Subcutaneous adipose tissue (tissue), 4 donors: Measurements from ENCODE around the gene TNK2. TPM values are rescaled to one million over a fixed set of nuclear protein-coding genes. Genes with fewer than 3 reads are reported as not detected.

Experiments
- total RNA-seq, 4 donors: library from RNA; depleted of rRNA; stranded (reverse); fragments of >200 nt; gene quantifications; one replicate each; pipeline ENCODE4 v1.1.0, GENCODE V29; 2016
- TF ChIP-seq, protein P1 (sequence below): fragments of 450-650 bp; IDR thresholded peaks from one replicate; pipeline ENCODE4 v1.5.1; 2016; ENCODE audit warnings: low read depth, mild to moderate bottlenecking, control low read depth, antibody characterized with exemption, moderate library complexity

TNK2 gene
- total RNA-seq, 4 donors from 2014 or later: 9.9 to 78.2 (median 16.8) TPM

DNA sequence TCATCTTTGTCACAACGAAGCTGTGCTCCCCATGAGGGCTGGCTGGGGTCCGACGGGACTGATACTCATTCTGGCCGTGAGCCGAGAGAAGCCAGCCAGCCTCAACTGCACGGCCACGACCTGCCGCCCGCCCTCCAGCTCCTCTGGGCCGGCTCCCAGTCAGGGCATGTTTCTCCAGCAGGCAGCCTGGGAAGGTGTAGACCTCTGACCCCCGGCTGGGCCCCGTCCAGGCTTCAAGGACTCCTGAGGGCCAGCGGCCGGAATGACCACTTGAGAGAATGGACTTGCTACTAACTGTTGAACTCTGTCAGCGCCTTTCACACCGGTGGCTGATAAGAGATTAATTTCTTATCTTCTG, 78.5 kb downstream of the TNK2 start:
- TF ChIP-seq, protein P1, sequence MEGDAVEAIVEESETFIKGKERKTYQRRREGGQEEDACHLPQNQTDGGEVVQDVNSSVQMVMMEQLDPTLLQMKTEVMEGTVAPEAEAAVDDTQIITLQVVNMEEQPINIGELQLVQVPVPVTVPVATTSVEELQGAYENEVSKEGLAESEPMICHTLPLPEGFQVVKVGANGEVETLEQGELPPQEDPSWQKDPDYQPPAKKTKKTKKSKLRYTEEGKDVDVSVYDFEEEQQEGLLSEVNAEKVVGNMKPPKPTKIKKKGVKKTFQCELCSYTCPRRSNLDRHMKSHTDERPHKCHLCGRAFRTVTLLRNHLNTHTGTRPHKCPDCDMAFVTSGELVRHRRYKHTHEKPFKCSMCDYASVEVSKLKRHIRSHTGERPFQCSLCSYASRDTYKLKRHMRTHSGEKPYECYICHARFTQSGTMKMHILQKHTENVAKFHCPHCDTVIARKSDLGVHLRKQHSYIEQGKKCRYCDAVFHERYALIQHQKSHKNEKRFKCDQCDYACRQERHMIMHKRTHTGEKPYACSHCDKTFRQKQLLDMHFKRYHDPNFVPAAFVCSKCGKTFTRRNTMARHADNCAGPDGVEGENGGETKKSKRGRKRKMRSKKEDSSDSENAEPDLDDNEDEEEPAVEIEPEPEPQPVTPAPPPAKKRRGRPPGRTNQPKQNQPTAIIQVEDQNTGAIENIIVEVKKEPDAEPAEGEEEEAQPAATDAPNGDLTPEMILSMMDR: no peak

- TF ChIP-seq, protein P1: no peak
Observed at GRCh38 chr3:195828762-195829161, 79.6 kb downstream of the TNK2 start.

DNA sequence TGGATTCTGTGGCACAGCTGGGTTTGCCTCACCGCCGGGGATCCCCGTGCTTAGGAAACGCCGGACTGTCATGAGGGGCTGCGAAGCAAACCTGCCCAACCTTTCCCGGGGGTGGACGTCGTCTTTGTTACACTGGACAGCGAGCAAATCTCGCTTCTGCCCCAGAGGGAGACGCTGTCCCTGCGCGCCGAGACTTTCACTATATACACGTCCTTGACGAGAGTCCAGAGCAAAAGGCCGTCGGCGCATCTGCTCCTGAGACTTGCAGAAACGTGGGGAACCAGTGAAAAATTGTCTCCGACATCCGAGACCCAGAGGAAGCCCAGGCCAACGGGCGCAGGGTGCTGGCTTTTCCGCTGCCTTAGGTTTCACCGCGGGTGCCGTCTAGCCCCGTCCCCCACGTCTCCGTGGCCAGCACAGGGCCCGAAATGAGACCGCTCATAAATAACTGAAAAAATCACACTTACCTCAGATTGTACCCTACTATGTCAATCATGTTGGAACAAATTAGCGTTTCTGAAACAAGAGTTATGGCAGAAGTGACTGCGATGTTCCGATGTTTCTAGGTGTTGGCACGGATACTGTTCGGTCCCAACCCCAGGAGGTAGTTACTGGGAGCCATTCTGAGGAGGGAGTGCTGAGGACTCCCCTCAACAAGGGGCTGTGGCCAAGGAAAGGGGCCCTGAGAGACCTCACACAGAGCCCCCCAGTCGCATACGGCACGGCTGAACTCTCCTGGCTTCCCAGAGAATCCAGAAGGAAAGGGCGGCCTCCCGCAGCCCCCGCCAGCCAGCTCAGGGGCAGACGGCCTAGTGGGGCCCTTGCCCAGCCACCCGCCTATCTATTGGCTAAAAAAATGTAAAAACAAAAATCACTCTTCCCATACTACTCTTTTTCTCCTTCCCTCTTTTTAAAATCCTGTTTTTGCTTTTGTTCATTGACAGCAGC, 82.2 kb downstream of the TNK2 start:
- TF ChIP-seq, protein P1: no peak

GRCh38 chr3:195825191-195825588, 83.2 kb downstream of the TNK2 start:
- TF ChIP-seq, protein P1: no peak

- TF ChIP-seq, protein P1: no peak
Observed at GRCh38 chr3:195823999-195824398, 84.4 kb downstream of the TNK2 start.

DNA sequence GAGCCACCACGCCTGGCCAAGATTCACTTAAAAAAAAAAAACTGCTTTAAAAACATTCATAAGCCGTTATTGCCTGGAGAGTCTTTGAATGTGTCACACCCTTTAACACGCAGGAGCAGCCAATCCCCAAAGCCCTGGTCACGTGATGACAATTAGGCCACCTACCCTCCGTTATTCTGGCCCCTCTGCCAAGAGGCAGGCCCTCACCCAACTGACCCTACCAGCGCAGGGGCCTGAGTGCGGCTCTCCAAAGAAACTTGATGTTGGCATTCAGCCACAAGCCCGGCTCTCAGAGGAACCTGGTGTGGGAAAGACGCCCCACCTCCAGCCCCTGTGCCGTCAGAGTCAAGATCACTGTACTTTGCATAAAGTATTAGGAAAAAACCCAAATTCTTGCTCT, 85.1 kb downstream of the TNK2 start:
- TF ChIP-seq, protein P1: no peak

GRCh38 chr3:195822131-195822696, 86.1 kb downstream of the TNK2 start:
- TF ChIP-seq, protein P1: no peak
